Uterine smooth muscle cell (primary cell): ENCODE measurements around the gene KLF17. TPM values are rescaled to one million over a fixed set of nuclear protein-coding genes. Genes with fewer than 3 reads are reported as not detected.

Experiments
- total RNA-seq: library from RNA; depleted of rRNA; stranded (reverse); fragments of >200 nt; gene quantifications from 2 replicates; pipeline ENCODE4 v1.2.3, GENCODE V29; 2014

Gene KLF17, protein sequence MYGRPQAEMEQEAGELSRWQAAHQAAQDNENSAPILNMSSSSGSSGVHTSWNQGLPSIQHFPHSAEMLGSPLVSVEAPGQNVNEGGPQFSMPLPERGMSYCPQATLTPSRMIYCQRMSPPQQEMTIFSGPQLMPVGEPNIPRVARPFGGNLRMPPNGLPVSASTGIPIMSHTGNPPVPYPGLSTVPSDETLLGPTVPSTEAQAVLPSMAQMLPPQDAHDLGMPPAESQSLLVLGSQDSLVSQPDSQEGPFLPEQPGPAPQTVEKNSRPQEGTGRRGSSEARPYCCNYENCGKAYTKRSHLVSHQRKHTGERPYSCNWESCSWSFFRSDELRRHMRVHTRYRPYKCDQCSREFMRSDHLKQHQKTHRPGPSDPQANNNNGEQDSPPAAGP
- total RNA-seq: under 0.01 TPM in 2 replicates

DNA sequence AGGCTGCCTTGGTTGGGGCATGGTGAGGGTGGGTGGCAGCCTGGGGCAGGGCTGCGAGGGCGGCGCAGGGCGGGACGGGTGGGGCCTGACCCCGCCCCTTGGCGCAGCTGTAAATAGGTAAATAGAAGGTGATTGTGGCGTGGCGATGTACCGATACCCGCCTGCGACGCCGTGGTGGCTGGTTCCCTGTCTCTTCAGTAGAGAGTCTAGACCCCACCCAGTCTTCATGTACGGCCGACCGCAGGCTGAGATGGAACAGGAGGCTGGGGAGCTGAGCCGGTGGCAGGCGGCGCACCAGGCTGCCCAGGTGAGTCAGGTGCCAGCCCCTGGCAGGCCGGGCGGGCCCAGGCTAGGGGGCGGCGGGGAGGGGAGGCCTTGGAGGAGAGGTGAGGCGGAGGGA is at the start of gene KLF17:
Gene KLF17 (plus strand): TSS at position 140 of the 400 bp plus-strand sequence. CDS start 87 bp downstream, at position 227.

DNA sequence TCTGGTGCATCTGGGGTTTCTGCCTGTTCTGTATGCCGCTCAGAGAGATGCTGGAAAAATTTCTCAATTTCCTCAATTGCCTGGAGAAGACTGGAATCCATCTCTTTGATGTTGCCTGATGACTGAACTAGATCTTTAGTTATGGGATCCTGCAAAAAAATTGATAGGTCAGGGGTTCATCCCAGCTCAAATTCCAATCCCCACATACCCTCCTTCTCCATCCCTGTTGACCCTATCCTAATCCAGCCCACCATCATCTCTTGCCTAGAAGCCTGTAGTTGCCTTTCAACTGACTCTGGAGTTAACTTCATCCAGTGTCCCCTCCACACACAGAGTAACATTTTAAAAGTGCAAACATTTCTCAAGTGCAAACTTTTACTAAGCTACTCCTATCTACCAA is 22.9 kb downstream of the KLF17 start, which contains the start of gene KLF18:
Gene KLF18 (minus strand): TSS at position 101 of the 400 bp plus-strand sequence. CDS start 0 bp downstream, at position 101.

Other genes with a start within 250 kb of the KLF17 start
- 0.50 TPM in 1 of 2 replicates, not detected in the other for gene ARTN, start 185.0 kb upstream of the KLF17 start, total RNA-seq
- gene IPO13, start 171.9 kb upstream of the KLF17 start, total RNA-seq: 16.5 and 17.2 TPM in 2 replicates
- gene DPH2, start 148.8 kb upstream of the KLF17 start, total RNA-seq: 11.4 and 14.3 TPM in 2 replicates
- 104 and 109 TPM in 2 replicates for gene ATP6V0B, start 143.9 kb upstream of the KLF17 start, total RNA-seq
- 71.7 and 89.0 TPM in 2 replicates for gene B4GALT2, start 139.6 kb upstream of the KLF17 start, total RNA-seq
- 2.2 and 5.9 TPM in 2 replicates for gene CCDC24, start 127.2 kb upstream of the KLF17 start, total RNA-seq
- gene SLC6A9, start 87.4 kb upstream of the KLF17 start, total RNA-seq: 2.3 and 7.6 TPM in 2 replicates
- not detected in 2 replicates for gene KLF18, start 22.8 kb downstream of the KLF17 start, total RNA-seq
- 22.0 and 25.3 TPM in 2 replicates for gene DMAP1, start 94.7 kb downstream of the KLF17 start, total RNA-seq
- gene ERI3, start 236.4 kb downstream of the KLF17 start, total RNA-seq: 38.1 and 38.9 TPM in 2 replicates